ENCODE data around the gene BCAN.
A peak's percentile ranks its signal among the peaks of the same experiment; 100 is the strongest.

Gene BCAN

GRCh38 chr1:156643049-156643777 lies 1.3 kb downstream of the BCAN start:
- no peak for DNase-seq (ENCODE audit: low read depth in 1 of 2, low spot score in 1 of 2)

DNA sequence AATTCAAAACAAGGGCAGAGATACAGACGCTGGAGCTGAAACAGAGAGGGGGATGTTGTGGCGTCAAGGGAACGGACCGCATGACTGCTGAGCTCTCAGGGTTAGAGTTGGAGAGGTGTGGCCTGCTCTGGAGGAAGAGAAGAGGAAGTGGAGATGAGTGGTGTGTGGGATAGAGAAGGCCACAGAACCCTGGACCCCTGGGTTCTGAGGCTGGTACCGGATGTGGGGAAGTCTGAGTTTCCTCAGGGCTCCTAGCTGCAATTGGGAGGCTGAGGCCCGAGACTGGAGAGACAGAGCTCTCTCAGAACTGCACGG lies 1.8 kb downstream of the BCAN start:
- DNase-seq (ENCODE audit: low read depth in 1 of 2, low spot score in 1 of 2), result no peak

- DNase-seq (ENCODE audit: low read depth in 1 of 2, low spot score in 1 of 2), result no peak
Observed at GRCh38 chr1:156644146-156644545, 2.2 kb downstream of the BCAN start.

- DNase-seq (ENCODE audit: low read depth in 1 of 2, low spot score in 1 of 2), result no peak
Observed at GRCh38 chr1:156644640-156645039, 2.7 kb downstream of the BCAN start.

DNA sequence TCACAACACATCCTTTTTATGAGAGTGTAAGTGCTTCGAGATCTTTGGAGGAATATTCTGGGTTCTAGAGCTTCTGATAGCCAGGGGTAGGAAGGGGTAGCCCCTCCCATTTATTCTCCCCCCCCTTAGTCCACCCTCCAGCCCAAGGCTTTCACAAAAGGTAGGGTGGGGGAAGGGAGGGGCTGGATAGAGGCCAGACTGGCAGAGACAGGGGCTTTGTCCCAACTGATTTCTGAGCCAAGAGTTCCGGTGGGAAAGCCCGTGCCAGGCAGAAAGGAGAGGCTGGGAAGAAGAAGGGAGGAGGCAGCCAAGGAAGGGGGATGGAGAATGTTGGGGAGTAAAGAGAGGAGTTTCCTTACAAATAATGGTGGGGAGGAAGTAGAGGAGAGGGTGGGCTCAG lies 3.1 kb downstream of the BCAN start:
- no peak for DNase-seq (ENCODE audit: low read depth in 1 of 2, low spot score in 1 of 2)

DNA sequence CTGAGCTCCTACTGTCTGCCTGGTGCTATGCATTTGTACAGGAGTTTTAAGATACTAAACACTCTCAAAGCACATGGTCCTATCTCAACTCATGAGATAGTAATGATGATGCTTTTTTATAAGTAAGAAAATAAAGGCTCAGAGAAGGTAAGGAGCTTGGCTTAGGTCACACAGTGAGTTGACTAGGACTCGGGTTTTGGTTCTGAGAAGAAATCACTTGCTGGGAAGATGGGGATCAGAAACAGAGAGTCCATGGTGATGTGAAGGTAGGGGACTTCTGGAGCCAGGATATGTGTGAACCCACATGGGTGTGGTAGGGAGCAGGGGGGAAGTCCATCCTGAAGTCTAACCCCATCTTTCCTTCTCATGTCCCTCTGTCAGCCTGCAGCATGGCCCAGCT lies 3.7 kb downstream of the BCAN start:
- no peak for DNase-seq (ENCODE audit: low read depth in 1 of 2, low spot score in 1 of 2)

DNA sequence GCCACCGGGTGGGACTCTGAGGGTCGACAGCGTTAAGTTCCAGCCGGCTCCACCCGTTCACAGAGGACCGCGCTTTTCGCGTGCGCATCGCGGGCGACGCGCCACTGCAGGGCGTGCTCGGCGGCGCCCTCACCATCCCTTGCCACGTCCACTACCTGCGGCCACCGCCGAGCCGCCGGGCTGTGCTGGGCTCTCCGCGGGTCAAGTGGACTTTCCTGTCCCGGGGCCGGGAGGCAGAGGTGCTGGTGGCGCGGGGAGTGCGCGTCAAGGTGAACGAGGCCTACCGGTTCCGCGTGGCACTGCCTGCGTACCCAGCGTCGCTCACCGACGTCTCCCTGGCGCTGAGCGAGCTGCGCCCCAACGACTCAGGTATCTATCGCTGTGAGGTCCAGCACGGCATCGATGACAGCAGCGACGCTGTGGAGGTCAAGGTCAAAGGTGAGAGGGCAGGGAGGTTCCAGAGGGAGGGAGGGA lies 4.9 kb downstream of the BCAN start:
- no peak for DNase-seq (ENCODE audit: low read depth in 1 of 2, low spot score in 1 of 2)

DNA sequence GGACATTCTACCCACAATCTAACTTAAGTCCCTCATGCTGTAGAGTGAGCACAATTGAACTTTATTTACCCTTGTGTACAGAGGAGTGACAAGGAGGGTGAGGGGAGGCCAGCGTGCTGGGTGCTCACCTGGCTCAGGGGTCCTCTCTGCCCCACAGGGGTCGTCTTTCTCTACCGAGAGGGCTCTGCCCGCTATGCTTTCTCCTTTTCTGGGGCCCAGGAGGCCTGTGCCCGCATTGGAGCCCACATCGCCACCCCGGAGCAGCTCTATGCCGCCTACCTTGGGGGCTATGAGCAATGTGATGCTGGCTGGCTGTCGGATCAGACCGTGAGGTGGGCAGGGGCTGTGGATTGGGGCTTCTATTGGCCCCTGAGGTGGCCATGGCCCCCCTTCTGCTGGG lies 5.4 kb downstream of the BCAN start:
- DNase-seq (ENCODE audit: low read depth in 1 of 2, low spot score in 1 of 2), result no peak

GRCh38 chr1:156648496-156648895 lies 6.6 kb downstream of the BCAN start:
- no peak for DNase-seq (ENCODE audit: low read depth in 1 of 2, low spot score in 1 of 2)

DNA sequence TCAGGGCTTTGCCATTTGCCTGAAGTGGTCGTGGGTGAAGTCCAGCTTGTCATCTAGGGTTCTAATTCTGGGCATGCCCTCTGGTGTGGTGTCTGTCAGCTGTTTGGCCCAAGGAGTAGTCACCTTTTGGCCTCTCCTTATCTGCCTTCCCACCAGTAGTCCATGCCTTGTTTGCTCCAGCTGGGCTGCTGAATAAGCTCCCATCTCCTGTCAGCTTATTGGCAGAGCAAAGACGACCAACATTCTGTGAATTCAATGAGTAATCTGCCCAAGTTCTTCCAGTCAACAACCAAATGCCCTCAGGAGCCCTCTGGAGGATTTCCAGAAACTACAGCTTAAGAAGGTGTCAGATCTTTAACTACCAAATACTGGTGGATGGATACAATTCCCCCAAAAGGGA lies 7.0 kb downstream of the BCAN start:
- no peak for DNase-seq (ENCODE audit: low read depth in 1 of 2, low spot score in 1 of 2)

DNA sequence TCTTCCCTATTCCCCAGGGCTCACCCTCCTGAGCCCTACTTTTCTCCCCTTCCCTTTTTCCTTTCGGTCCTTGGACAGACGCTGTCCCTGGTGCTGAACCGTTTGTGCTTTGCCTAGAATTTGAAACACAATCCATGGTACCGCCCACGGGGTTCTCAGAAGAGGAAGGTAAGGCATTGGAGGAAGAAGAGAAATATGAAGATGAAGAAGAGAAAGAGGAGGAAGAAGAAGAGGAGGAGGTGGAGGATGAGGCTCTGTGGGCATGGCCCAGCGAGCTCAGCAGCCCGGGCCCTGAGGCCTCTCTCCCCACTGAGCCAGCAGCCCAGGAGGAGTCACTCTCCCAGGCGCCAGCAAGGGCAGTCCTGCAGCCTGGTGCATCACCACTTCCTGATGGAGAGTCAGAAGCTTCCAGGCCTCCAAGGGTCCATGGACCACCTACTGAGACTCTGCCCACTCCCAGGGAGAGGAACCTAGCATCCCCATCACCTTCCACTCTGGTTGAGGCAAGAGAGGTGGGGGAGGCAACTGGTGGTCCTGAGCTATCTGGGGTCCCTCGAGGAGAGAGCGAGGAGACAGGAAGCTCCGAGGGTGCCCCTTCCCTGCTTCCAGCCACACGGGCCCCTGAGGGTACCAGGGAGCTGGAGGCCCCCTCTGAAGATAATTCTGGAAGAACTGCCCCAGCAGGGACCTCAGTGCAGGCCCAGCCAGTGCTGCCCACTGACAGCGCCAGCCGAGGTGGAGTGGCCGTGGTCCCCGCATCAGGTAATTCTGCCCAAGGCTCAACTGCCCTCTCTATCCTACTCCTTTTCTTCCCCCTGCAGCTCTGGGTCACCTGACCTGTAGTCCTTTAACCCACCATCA lies 10.4 kb downstream of the BCAN start:
- no peak for DNase-seq (ENCODE audit: low read depth in 1 of 2, low spot score in 1 of 2)

DNA sequence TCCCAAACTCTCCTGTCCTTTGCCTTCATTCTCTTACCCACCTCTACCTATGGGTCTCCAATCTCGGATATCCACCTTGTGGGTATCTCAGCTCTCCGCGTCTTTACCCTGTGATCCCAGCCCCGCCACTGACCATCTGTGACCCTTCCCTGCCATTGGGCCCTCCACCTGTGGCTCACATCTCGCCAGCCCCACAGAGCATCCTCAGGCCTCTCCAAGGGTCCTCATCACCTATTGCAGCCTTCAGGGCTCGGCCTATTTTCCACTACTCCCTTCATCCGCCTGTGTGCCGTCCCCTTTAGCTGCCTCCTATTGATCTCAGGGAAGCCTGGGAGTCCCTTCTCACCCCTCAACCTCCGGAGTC lies 11.1 kb downstream of the BCAN start:
- DNase-seq (ENCODE audit: low read depth in 1 of 2, low spot score in 1 of 2), result no peak

DNA sequence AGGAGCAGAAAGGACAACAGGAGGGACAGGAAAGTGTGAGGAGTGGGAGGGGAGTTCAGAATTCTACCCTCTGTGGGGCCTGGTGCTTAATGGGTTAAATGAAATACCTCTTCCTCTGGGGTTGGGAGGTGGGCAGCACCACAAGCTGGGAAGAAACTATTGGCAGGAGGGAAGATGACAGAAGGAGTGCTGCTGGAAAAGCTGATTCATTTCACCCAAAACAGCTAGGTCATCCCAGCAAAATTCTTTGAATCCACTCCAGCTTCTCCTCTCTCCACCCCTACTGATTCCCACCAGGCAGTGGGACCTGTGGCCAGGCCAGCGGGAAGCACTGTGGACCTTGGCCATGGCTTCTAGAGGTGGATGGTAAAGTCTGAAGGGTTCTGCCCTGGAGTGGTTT lies 12.8 kb downstream of the BCAN start:
- DNase-seq (ENCODE audit: low read depth in 1 of 2, low spot score in 1 of 2), result no peak

GRCh38 chr1:156655151-156655903 lies 13.4 kb downstream of the BCAN start:
- no peak for DNase-seq (ENCODE audit: low read depth in 1 of 2, low spot score in 1 of 2)

DNA sequence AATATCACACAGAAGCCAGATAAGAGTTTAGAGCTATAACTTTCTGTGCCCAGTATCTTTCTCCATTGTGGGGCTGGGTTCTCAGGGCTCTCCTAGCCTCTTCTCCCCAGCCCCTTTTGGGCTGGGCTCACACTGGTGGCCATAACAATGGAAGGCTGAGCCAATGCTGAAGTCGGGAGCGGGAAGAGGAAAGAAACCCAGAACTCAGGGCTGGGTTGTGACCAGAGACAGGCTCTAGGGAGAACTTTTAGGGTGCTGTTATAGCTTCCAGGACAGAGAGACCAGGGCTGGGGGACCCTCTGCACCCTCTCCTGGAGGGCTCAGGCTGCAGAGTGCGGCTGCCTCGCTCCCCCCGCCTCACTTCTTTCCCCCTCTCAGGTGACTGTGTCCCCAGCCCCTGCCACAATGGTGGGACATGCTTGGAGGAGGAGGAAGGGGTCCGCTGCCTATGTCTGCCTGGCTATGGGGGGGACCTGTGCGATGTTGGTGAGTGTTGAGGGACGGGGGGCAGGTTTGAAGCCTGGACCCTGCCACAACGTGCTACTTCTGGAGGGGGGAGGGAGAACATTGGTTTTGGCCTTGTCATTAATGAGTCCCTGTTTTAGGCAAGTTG lies 14.1 kb downstream of the BCAN start:
- DNase-seq (ENCODE audit: low read depth in 1 of 2, low spot score in 1 of 2), result no peak

- DNase-seq (ENCODE audit: low read depth in 1 of 2, low spot score in 1 of 2), result peak; percentile 63 to 71
Observed at GRCh38 chr1:156656806-156657740, 15.2 kb downstream of the BCAN start.

DNA sequence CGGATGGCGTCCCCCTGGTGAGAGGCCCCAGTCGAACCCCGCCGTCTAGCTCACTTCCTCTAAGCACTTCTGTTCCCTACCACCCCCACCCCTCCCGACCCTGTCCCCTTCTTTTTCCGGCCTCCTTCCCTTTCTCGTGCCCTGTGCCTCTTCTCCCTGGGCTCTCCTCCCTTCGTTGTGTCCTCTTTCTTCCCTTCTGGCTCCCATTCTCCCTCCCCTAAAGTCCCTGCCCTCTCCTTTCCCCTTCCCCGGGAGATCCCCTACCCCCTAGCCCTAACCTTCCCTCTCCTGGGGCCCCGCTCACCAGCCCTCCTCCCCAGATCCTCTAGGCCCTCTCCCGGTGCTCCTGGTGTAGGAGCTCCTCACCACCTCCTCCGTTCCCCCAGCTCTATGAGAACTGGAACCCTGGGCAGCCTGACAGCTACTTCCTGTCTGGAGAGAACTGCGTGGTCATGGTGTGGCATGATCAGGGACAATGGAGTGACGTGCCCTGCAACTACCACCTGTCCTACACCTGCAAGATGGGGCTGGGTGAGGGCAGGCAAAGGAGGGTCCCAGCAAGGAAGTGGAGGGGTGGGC lies 15.9 kb downstream of the BCAN start:
- DNase-seq (ENCODE audit: low read depth in 1 of 2, low spot score in 1 of 2), result no peak

- DNase-seq (ENCODE audit: low read depth in 1 of 2, low spot score in 1 of 2), result no peak
Observed at GRCh38 chr1:156658496-156658895, 16.6 kb downstream of the BCAN start.

DNA sequence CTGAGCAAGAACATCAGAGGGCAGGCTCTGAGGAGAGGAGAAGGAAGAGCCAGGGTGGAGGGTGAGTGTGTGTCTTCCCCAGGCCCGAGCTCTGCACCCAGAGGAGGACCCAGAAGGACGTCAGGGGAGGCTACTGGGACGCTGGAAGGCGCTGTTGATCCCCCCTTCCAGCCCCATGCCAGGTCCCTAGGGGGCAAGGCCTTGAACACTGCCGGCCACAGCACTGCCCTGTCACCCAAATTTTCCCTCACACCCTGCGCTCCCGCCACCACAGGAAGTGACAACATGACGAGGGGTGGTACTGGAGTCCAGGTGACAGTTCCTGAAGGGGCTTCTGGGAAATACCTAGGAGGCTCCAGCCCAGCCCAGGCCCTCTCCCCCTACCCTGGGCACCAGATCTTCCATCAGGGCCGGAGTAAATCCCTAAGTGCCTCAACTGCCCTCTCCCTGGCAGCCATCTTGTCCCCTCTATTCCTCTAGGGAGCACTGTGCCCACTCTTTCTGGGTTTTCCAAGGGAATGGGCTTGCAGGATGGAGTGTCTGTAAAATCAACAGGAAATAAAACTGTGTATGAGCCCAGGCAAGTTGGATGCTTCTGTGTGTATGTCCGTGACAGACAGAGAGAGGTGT lies 17.1 kb downstream of the BCAN start:
- DNase-seq (ENCODE audit: low read depth in 1 of 2, low spot score in 1 of 2), result no peak

GRCh38 chr1:156659661-156659987 lies 17.7 kb downstream of the BCAN start:
- no peak for DNase-seq (ENCODE audit: low read depth in 1 of 2, low spot score in 1 of 2)
